Peyer's patch (tissue), 4 donors: ENCODE data around the gene PARVB.

Experiments used
- CTCF ChIP-seq, 6 experiments: fragments of 450-650 bp in 4 of 6; fragments of 200-600 bp in 2 of 6; sonication (generic) in 1 of 6; IDR thresholded peaks; one replicate each; pipeline ENCODE4 v1.5.1; 2017 to 2019; ENCODE audit warnings: antibody characterized with exemption in 6 of 6, mild to moderate bottlenecking in 3 of 6, moderate library complexity in 1 of 6
- POLR2A ChIP-seq, 2 donors: fragments of 450-650 bp; IDR thresholded peaks; one replicate each; pipeline ENCODE4 v1.5.1; 2017; ENCODE audit warnings: antibody characterized with exemption in 2 of 2, mild to moderate bottlenecking in 2 of 2, moderate library complexity in 2 of 2

GRCh38 chr22:44180706-44181032 is 156.6 kb downstream of the PARVB start, which contains the start of gene PARVG:
- TF ChIP-seq CTCF (IDR thresholded peaks at IDR 0.05) (no peak), POLR2A (IDR thresholded peaks at IDR 0.05) (no peak)
